HG02885 (cell line): Measurements from ENCODE around the gene STX17.
"Not testable (repeated sequence)": the region's sequence is repeated elsewhere in the genome, so short reads cannot be mapped to it uniquely, and the experiment has no call there.

ENCODE experiments used
- ATAC-seq: cut with Tn5 transposase; IDR thresholded peaks from one replicate; pipeline ENCODE4 v1.9.1; 2021; ENCODE audit warnings: mild to moderate bottlenecking; ENCODE audit not compliant: unreplicated experiment, poor library complexity

The STX17 gene

DNA sequence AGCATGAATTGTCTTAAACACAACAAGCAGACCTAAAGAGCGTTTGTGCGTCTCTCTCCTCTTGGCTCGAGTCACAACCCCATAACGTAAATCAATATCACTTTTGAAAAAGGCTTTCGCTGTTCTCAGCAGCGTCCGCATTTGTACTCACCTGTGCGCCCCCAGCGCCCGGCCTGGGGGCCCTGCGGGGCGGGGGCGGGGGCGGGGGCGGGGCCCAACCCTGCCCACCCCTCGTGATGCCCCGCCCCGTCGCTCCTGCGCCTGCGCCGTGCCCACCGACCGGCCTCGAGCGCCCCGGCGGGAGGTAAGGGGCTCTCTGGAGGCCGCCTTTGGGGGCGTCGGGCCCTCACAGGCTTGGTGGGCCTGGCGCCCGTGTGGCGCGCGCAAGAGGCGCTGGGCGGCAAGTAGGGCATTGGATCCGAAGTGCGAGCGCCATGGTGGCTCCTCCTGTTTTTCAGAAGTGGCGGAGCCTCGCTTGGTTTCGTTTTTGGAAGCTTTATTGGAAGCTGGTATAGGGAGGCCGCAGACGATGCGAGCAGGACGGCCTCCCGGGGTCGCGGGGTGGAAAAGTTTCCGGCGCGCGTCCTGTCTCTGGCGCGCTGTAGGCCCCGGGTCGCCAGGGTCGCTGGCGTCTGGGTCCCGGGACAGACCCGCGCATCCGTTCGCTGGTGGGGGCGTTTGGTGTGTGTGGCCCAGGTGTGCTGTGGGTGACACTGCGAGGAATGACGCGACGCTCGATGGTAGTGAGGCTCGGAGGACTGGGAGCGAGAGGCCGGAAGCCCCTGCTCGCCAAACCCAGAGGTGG is at the start of gene STX17:
STX17 (plus strand) TSS at position 252 of the 805 bp plus-strand sequence. CDS start 8,586 bp downstream, outside the sequence.
- peak; percentile 84 for ATAC-seq

DNA sequence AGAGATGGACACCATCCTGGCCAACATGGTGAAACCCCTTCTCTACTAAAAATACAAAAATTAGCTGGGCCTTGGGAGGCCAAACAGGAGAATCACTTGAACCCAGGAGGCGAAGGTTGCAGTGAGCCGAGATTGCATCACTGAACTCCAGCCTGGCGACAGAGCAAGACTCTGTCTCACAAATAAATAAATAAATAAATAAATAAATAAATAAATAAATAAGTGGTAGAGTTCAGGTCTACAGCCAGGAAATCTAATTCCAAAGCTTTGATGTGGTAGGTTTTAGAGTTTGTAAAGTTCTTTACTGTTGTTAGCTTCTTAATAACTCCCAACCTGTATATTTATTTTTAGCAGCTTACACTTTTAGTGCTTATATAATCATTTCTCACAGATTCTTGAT is 48.9 kb upstream of the STX17 start:
- ATAC-seq, result not testable (repeated sequence)

DNA sequence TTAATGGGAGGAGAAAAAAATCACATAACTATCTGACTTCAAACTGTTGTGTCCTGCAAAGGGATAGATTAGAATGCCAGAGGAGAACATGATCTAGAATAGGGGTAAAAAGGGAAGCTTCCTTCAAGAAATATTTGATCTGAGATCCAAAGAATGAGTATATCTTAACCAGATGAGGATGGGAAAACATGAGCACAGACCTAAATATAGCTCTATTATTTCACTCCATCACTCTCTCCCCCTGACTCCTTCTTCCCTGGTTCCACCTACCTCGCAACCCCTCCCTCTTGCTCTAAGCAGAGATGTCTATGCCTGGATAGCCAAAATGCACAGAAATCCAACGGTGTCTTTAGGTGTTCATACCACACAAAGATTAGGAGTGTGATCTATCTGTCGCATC is 48.4 kb upstream of the STX17 start:
- ATAC-seq, result no peak

DNA sequence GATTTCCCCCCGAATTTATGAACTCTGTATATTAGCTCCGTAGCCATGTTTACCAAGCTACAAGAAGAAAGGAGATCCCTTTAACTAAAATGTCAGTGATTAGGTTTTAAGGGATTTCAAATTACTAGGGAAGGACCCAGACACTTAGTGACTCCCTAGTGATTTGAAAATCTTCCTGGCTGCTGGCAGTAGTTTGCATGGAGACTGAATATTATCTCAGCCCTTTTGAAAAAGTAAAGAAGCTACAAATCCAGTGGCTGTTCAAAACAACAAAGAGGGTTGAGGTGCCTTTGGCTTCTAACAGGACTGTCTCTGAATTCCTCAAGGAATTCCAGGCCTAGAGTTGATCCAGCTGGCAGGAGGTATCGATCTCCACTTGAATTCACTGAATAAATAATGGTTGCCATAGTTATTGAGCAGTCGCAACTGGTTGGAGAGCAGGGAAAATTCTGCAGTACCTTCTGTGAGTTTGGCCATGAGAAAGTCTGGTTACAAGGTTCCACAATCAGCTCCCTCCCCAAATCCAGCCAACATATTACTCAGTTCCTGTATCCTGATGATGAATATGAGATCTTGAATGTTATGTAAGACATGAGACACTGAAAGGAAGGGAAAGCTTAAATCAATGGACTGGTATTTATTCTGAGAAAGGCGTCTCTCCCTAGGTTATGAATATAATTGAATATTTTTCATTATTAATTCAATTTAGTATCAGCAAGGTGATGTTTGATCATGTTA is 47.0 kb upstream of the STX17 start:
- ATAC-seq, result no peak

DNA sequence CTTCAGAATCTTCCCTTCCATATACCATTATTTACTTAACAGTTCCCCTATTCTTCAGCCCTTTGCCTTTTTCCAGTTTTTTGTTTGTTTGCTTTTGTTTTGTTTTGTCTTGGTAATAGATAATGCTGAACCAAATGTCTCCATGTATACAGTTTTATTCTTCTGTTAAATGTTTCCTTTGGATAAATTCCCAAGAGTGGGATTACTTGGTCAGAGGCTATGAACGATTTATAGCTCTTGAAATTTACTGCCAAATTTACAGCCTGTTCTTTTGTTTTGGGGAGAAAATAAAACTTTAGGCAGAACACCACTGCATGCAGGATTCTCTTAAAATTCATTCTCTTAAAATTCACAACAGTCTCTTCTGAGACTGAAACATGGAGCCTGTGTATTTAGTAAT is 46.2 kb upstream of the STX17 start:
- no peak for ATAC-seq

DNA sequence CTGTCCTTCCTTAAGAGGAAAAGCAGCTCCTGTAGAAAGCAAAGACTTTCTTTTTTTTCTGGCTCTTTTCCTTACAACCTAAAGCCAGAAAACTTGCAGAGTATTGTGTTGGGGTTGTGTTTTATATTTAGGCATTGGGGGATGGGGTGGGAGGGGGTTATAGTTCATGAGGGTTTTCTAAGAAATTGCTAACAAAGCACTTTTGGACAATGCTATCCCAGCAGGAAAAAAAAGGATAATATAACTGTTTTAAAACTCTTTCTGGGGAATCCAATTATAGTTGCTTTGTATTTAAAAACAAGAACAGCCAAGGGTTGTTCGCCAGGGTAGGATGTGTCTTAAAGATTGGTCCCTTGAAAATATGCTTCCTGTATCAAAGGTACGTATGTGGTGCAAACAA is 42.5 kb upstream of the STX17 start:
- ATAC-seq, result no peak

DNA sequence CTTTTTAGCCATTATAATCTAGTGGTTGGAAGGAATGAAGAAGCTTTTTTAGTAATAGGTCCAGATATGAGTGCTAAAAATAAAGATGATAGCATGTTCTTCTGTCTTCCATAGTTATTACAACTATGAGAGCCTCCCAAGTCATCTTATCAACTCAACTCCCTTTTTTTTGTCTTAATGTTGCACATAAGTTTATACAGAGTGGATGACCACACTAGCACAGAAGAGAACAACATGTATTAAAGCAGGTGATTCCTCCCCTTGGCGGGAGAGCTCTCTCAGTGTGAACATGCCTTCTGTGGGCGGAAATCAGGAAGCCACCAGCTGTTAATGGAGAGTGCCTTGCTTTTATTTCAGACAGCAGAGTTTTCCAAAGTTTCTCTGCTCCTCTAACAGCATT is 40.1 kb upstream of the STX17 start:
- ATAC-seq, result no peak

DNA sequence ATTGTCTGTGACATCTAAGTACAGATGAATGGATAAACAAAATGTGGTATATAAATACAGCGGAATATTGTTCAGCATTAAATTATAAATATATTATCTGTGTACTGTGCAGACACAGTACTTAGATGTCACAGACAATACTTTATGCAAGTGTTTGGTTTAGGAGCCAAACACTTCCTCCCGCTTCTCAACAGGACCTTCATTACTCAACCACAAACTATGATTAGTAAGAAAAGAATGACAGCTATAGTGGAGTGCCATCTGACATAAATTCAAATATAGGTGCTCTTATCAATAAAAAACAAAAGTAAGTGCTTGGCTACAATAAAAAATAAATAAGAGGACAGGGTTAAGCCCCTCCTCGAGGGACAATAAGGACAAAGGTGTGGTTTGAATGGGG is 38.9 kb upstream of the STX17 start:
- peak; percentile 31 for ATAC-seq

DNA sequence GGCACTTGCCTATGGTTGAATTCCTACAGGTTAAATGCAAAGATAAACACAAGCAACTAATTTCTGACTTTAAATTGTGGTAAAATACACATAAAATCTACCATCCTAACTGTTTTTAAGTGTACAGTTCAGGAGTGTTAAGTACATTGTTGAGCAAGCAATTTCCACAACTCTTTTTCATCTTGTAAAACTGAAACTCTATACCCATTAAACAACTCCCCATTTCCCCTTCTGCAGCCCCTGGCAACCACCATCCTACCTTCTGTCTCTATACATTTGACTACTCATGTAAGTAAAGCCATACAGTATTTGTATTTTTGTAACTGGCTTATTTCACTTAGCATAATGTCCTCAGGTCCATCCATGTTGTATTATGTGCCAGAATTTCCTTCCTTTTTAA is 38.5 kb upstream of the STX17 start:
- peak; percentile 65 for ATAC-seq

DNA sequence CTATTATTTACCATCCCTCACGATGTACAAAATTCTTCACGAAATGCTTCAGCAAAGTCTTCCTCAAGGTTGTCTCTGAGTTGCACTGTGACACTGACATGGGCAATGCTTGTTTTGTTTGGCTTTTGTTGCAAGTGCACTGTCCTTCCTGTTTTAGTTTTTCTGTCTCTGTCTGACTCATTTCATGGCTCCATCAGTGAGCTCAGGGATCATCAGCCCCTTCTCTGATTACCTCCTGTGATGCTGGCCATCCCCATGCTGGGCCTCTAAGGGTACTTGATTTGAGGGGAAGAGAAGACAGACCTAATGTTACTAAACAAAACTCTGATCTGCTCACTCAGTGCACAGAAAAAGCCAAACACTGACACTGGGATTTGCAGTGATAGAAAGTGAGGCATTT is 37.6 kb upstream of the STX17 start:
- peak; percentile 83 for ATAC-seq

DNA sequence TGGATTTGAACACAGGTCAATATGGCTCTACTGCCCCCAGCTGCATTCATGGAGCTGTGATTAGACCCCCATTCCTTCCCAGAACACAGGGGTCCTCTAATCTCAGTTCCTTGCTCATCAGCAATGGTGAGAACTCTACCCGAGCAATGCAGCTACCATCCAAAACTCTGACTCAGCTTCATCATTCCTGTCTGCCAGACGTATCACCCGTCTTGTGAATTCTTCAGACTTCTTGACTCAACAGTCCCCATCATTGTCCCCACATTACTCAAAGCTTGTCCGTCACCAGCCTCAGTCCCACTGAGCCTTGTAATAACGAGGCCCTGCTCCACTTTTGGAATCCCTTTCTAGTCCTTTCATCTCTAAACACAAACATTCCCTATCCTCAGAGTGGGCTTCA is 36.3 kb upstream of the STX17 start:
- no peak for ATAC-seq

DNA sequence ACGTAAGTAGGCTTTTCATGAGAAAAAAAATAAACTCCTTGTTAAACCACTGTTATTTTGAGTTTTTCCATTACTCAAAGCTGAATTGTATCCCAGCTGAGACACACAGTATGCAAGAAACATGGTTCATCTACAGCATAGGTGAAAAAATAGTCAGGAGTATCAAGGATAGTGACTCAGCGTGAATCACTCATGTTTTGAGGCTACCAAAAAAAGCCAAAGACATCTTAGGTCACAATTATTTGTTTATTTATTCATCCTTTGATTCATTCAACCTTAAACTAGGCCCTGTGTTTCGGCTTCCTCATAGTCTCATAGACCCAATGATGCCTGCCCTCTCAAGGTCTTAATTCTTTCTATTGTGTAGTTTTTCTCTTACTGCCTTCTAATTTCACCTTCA is 32.9 kb upstream of the STX17 start:
- ATAC-seq, result no peak

DNA sequence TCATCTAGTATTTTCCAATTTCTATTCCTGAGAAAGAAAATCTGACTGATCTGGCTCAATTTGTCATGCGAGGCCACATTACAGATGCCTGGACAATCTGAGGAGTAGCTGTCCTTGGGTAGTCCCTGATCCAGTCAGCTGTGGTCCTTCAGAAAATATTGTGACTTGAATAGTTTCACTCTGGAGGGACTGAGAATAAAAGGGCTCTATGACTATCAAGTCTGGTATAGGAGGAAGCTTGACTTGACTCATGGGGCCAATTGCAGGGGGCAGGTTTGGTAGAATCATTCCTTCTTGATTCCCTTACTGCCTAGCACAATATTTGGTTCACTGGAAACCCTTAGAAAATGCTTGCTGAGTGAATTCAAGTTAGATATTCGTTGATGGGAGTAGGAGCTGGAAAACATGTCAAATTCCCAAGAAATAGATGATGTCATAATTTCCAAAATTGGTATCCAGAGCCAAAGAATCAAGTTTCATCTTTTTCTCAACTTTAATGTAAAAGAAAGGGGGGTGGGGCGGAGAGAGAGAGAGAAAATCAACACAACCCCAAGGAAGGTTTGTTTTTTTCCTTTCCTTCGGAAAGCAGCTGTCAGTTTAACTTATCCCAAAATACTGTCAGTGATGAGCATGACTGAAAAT is 32.4 kb upstream of the STX17 start:
- ATAC-seq, result no peak

DNA sequence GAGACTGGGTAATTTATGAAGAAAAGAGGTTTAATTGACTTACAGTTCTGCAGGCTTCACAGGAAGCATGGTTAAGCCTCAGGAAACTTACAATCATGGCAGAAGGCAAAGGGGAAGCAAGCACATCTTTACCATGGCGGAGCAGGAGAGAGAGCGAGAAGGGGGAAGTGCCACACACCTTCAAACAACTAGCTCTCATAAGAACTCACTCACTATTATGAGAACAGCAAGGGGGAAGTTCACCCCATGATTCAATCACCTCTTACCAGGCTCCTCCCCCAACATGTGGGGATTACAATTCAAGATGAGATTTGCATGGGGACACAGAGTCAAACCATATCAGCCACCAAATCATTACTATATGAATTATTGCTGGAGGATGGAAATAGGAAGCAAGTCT is 30.3 kb upstream of the STX17 start:
- ATAC-seq, result no peak

DNA sequence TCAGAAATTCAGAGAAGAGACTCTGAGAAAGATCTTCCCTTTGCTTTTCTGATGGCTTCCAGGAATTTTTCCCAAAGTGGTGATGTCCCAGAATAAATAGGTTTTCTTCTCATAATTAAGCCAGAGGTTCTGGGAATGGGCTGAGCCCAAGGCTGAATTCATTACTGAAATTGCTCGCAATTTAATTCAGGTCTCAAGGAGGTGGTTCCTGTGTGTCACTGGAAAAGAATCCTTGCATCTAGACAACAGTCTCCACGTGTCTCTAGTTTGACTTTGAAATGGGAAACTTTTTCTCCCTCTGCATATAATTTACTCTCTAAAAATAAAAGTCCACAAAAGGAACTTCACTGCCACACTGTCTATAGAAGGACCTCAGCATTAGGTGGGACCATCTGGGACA is 27.8 kb upstream of the STX17 start:
- no peak for ATAC-seq

DNA sequence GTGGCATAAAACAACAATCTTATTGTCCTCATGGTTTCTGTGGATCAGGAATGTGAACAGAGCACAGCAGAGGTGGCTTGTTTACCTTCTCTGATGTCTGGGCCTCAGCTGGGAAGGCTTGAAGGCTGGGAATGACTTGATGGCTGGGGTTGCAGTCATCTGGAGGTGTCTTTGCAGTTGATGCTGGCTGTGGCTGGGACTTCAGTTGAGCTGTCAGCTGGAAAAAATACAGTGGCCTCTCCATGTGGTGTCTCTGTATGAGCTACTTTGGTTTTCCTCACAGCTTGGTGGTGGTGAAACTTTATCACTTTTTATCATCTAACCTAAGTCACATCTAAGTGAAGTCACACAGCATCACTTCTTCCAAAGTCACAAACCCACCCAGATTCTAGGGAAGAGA is 24.7 kb upstream of the STX17 start:
- no peak for ATAC-seq

DNA sequence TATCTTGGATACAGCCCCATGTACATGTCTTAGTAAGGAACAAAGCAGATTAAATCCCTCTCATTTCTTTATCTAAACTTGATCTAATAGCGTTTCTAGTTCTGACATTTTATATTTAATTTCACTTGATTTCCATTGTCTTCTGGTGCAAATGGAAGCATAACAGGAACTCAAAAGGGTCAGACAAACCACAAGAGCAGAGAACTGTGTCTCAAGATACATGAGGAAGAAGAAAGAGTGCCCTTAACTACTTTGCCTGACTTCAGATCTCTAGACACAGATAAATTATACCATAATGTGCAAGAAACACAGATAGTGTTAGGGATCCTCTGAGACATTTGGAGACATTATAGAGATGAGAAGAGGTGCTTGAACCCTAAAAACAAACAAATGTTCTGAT is 20.7 kb upstream of the STX17 start:
- ATAC-seq, result no peak

DNA sequence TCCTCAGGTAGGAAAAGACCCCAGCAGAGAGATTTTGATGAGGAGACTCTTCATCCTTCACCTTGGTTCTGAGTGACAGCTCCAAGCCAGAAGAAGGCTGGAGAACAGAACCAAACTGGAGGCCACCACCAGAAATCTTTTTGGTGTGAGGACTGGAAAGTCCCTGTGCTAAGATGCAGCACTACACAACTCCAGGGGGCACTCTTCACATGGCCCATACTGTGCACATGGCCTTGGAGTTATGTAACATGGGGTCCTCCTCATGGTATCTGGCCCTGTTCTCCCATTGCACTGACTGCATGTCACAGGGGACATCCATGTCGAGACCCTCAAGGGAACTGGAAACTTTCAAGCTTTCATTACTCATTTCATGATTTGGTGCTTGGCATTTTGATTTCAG is 17.3 kb upstream of the STX17 start:
- no peak for ATAC-seq

DNA sequence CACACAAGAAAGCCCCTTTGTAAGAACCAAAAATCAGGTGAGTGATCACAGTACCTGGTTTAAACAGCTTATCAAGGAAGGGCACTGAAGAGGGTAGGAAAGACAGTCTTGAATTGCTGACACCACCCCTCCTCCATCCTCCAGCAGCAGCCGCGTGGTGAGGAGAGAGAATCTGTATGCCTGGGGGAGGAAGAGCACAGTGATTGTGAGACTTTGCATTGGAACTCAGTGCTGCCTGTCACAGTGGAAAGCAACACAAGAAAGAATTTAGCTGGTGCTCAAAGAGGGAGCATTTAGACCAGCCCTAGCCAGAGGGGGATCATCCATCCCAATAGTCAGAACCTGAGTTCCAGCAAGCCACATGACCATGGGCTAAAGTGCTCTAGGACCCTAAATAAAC is 11.6 kb upstream of the STX17 start:
- ATAC-seq, result no peak

DNA sequence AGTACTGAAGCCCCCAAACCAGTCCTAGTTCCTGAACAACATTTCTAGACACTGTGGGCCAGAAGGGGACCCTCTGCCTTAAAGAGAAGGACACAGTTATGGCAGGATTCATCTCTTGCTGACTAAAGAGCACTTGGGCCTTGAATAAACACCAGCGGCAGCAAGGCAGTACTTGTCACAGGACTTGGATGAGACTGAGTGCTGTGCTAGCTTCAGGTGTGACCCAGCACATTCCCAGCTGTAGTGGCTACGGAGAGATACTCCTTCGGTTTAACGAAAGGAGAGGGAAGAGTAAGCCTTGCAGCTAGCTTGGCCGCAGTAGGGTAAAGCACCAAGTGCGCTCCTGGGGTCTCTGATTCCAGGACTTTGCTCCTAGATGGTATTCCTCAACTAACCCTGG is 10.9 kb upstream of the STX17 start:
- ATAC-seq, result no peak

DNA sequence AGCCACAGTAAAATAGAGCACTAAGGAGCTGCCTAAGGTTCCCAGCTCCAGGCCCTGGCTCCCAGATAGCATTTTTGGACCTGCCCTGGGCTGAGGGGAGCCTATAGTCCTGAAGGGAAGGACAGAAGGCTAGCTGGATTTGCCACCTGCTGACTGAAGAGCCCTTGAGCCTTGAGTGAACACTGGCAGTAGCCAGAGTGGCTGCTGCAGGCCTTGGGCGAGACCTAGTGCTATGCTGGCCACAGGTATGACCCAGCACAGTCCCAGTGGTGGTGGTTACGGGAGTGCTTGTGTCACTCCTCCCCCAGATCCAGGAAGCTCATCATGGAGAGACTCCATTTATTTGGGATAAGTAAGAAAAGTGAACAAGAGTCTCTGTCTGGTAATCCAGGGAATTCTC is 10.3 kb upstream of the STX17 start:
- no peak for ATAC-seq
